Muscle of back (tissue), 11 donors: ENCODE measurements around the gene LFNG. TPM values are rescaled to one million over a fixed set of nuclear protein-coding genes. Genes with fewer than 3 reads are reported as not detected.
A peak's percentile ranks its signal among the peaks of the same experiment; 100 is the strongest.

ENCODE experiments used
- DNase-seq, 3 donors: peaks; one replicate each; pipeline versions ENCODE4 v3.0.0 to v3.0.0-alpha.2; 2013
- polyA plus RNA-seq, 10 donors: library from polyadenylated mRNA; unstranded; fragments of 120-200 nt; gene quantifications; one replicate each; pipeline ENCODE4 v1.2.1, GENCODE V29; 2013; ENCODE audit not compliant: insufficient read length in 10 of 10

LFNG gene
- polyA plus RNA-seq, 10 donors, result 10.5 to 34.9 (median 18.3) TPM

DNA sequence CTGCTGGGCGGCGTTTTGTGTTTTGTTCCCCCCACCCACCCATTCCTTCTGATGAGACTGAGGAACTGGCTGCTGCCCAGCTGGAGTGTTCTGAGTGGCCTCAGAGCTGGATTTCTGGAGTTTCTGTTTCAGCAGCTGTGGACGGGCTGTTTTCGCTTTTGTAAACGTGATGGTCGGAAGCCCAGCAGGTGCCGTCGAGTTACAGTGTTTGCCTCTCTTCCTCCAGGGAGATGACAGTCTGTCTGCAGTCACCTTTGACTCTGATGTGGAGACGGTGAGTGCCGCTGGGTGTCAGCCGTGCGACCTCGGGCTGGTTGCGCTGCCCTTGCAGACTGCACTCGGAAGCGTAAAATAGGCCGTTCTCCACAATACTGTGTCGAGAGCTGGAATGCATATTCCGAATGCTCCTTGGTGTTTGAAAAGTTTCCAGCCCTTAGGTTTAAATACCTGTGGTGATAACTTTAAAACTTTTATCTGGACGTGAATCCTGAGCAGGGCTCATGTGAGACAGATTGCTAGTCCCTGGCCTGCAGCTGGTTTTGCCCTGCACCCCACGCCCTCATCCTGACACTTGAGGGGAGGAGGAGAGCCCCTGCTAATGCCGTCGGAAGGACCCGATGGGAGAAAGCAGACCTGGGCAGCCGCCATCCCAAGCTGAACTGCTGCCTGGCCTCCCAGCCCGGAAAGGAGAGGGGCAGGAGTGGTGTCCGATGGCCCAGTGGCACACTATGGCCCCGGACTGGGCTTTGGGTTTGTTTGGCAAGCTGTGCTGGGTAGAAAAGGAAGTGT is 47.5 kb downstream of the LFNG start:
- DNase-seq, result peak; percentile 39 to 82 (median 63)

DNA sequence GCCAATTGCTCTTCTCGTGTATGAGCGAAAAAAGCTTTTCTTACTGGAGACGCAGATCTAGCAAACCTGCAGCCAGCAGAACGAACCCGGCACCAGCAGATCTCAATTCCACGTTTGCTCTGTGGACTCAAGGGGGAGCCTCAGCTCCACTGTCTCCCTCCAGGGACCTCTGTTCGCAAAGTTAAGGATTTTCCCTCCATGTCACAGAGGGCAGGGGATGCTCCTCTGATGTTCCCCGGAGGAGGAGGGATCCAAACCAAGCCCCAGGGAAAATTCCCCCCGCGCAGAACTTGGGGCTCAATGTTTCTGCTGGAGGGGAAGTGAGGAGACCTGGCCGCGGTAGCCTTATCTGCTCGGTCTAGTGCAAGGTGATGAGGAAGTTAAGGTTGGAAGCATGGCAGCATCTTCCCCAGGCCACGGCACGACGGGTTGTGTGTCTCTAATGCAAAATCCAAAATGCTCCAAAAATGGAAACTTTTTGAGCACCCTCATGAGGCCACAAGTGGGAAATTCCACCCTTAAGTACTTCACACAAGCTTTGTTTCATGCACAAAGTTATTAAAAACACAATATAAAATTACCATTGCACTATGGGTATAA is 48.2 kb downstream of the LFNG start:
- DNase-seq, result peak; percentile 30 to 72 (median 51)

DNA sequence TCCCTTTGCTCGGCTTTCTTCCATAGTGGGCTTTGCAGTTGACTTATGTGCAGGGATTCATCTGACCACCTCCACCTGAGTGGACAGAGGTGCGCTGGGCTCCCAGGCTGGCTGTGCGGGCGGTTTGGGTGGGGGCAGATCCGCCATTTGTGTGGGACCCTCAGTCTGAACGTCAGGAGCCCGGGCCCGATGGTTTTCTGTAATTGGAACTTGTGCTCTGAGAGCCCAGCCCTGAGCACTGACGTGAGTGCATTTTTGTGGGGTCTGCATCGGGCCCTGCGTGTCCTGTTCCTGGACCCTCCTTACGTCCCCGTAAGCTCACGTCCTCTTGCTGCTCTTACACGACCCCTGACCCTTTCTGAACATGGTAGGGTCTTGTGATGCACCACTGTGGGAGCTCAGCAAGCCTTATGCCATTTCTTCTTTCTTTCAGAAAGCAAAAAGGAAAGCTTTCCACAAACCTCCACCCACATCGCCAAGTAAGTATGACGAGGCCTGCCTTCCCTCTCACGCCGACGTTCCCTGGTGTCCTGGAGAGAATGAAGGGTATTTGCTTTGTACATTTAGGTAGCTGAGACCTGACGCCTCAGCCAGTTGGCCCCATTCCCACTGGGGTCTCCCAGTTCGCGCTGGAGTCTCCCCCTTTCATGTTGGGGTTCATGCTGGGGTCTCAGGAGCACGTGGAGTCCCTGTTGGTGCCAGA is 49.1 kb downstream of the LFNG start:
- DNase-seq, result no peak

DNA sequence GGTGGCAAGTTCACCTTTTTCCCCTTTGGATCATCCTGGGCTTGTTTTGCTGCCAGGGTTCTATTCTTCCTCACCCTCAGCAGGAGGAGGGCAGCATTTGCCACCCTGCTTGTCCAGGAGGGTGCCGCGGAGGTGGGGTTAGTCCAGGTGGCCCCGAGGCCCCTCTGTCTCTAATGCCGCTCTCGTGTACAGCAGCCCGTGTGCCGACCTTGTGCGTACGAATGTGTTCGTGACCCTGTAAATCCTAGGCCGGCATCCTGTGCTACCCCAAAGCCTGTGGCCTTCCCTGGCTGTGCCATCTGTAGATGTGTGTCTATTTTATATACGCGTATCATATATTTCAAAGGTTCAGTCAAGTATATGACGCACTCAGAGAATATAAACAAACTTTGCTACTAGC is 49.8 kb downstream of the LFNG start:
- no peak for DNase-seq

DNA sequence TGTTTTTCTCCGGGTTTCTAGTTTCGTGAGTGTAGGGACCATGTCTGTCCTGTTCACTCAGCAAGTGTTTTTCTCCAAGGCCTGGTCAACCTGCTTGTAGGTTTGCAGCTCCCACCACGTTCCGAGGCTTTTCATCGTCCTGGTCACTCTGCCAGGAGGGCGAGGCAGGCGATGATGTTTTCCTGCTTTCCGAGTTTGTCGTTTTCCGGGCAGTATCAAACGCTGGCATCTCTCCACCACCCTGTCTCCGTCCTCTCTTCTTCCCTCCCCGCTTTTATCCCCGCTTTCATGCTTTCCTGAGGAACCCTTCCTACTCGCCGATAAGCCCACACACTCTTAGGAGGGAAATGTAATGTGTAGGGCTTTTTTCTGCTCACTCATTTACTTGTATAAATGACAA is 50.4 kb downstream of the LFNG start:
- no peak for DNase-seq

DNA sequence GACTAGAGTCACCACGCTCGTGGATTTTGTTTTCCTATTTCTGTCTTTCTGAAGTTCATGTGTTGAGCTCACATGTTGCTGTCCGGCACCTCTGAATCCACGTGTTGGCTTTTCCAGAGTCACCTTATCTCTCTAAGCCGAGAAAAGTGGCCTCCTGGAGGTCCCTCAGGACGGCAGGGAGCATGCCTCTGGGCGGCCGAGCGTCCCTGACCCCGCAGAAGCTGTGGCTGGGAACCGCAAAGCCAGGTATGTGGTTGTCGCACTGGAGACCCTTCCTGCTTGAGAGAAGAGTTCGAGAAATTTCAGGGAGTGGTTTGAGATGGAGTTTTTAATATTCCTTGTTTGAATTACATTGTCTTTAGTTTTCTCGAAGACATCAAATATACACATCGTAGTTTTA is 51.8 kb downstream of the LFNG start:
- DNase-seq, result no peak

DNA sequence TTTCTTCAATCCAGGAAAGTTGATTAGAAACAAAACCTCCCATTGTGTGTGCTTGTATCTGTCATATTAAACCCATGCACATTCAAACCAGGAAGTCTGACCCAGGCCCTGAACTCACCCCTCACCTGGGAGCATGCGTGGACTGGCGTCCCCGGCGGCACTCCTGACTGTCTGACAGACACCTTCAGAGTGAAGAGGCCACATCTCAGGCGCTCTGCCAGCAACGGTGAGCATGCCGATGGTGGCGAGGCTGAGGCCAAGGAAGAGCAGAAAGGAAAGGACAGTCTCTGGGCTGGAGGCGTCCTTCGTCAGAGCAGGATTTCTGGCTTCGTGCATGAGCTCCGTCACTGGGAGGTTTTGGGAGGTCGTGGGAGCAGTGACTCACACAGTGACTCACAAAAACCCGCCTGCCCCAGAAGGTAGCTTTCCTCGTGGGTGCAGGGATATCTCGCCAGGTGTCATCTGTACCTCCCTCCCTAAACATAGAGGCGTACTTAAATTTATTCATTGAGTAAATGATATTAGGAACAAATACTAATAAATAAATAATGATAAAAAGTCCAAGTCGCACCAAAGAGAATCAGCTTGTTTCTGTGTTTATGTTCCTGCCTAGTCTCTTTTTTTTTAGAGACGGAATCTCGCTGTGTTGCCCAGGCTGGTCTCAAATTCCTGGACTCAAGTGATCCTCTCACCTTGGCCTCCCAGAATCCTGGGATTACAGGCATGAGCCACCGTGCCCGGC is 52.7 kb downstream of the LFNG start:
- DNase-seq, result no peak

DNA sequence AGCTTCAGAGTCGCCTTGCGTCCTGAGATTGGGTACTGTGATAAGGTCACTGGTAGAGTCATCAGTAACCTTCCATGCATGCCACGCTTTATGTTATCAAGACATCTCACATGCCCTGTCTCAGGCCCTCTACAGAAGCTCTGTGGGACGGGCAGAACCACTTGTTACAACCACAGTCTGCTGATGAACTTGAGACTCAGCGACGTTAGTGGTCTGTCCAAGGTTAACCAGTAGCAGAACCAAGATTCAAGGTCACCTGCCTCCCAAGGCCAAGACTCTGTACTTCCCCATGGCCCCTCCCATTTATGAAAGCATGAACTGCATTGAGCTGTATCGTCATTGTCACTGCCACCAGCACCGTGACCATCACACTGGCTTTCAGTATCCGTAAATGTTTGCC is 54.2 kb downstream of the LFNG start:
- DNase-seq, result no peak

DNA sequence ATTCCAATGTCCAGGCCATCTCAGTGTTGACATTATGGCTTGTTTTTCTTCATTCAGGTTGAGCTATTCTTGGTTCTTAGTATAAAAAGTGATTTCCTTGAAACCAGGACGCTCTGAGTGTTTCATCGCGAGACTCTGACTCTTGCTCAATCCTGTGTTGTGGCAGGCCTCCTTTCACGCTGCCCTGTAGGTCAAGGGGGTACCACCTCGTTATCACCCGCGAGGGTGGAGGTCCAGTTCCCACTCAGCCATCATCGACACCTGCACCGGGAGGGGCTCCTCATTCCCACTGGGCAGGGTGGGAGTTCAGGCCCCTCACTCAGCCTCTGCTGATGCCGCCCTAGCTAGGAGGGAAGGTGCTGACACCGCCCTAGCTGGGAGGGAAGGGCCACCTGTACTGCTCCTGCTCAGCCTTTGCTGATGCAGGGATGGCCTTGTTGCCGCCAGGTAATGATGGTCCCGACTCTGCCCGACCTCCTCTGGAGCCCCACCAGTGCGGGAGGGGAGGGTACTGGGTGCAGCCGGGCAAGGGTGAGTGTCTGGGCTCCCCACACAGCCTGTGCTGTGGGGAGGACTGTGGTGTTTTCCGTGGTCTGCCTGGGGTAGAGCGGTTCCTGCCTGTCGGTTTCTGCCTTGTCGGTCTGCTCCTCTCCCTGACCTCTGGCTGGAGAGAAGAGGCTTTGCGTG is 55.6 kb downstream of the LFNG start:
- no peak for DNase-seq

DNA sequence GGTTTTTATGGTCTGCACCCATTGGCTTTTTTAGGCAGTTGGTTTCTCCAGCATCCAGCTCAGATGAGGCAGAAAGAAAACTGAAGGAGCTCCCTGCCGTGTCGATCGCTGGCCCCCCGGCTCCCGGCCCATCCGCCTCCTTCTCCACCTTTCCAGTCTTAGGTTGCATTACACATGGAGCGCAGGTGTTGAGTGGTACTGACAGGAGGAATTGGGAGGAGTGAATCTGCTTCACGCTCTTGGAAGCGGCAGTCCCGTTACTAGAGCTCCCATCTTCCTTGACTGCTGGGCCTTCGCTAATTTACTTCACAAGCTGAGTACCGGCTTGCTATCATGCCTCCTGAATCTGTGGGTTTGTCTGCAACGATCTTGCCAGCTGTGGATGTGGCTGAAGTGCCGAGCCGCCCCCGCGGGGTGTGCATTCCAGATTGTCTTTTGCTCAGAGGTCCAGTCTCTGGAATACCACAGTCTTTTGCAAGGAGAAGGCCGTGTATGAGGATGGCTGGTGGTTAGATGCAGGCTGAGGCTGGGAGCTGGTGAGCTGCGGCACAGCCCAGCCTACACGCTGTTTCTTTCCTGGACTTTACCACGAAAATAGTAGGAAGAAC is 56.3 kb downstream of the LFNG start:
- no peak for DNase-seq

DNA sequence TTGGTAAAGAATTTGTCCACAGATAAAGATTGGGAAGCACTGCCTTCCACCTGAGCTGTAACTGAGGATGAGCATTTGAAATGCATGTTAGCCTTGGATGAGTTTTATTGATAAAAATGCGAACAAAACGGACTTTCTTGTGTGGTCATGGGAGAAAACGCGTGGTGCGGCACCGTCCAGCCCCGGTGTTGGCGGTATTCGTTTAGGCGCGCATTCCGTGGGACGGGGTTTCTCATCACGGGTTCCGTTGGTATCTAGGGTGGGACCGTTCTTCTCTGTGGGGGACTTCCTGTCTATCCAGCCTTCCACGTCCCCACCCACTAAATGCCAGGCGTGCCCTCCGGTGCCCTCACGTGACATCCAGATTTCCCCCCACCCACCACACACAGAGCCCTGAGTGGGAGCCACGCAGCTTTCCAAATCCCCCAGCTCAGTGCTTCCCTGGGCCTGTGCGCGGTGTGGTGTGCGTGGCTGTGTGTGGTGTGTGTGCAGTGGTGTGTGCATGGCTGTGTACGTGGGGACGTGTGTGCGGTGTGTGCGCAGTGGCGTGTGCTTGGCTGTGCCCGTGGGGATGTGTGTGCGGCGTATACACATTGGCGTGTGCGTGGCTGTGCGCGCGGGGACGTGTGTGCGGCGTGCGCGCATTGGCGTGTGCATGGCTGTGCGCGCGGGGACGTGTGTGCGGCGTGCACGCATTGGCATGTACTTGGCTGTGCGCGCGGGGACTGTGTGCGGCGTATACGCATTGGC is 57.3 kb downstream of the LFNG start:
- DNase-seq, result no peak

Other genes with a start within 250 kb of the LFNG start
- gene SNX8, start 205.3 kb upstream of the LFNG start, polyA plus RNA-seq, result 10 to 100 TPM; 23.0 to 38.1 (median 29.6) TPM
- 100 to 1,000 TPM in 5 of 10 donors, 10 to 100 TPM in 5; 85.0 to 115 (median 100.0) TPM for gene EIF3B, start 164.9 kb upstream of the LFNG start, polyA plus RNA-seq
- 10 to 100 TPM in 4 of 10 donors, 1 to 10 TPM in 6; 7.3 to 15.3 (median 9.1) TPM for gene CHST12, start 116.2 kb upstream of the LFNG start, polyA plus RNA-seq
- gene GRIFIN, start 43.4 kb upstream of the LFNG start, polyA plus RNA-seq, result not detected
- 10 to 100 TPM; 12.4 to 21.0 (median 18.5) TPM for gene BRAT1, start 35.8 kb downstream of the LFNG start, polyA plus RNA-seq
- gene IQCE, start 39.2 kb downstream of the LFNG start, polyA plus RNA-seq, result 1 to 10 TPM; 6.1 to 10.0 (median 6.7) TPM
- gene TTYH3, start 112.2 kb downstream of the LFNG start, polyA plus RNA-seq, result 100 to 1,000 TPM in 2 of 10 donors, 10 to 100 TPM in 8; 61.1 to 129 (median 82.9) TPM
- gene AMZ1, start 168.4 kb downstream of the LFNG start, polyA plus RNA-seq, result under 1 TPM; 0.07 to 0.43 (median 0.19) TPM